Endothelial cell (in vitro differentiated cells): Measurements from ENCODE around the gene ADGB. TPM values are rescaled to one million over a fixed set of nuclear protein-coding genes. Genes with fewer than 3 reads are reported as not detected.
"Not testable (repeated sequence)": the region's sequence is repeated elsewhere in the genome, so short reads cannot be mapped to it uniquely, and the experiment has no call there.

Experiments
- DNase-seq: peaks from one replicate; pipeline ENCODE4 v3.0.0; 2021; ENCODE audit warnings: low spot score
- H3K27ac Mint-ChIP-seq: one replicate; pipeline ENCODE4 v1.8.0; 2021; ENCODE audit warnings: mixed read lengths, inconsistent platforms; ENCODE audit not compliant: unreplicated experiment
- H3K27me3 Mint-ChIP-seq: one replicate; pipeline ENCODE4 v1.8.0; 2021; ENCODE audit warnings: mild to moderate bottlenecking, moderate library complexity, mixed read lengths, inconsistent platforms; ENCODE audit not compliant: unreplicated experiment
- H3K36me3 Mint-ChIP-seq: one replicate; pipeline ENCODE4 v1.8.0; 2021; ENCODE audit warnings: mild to moderate bottlenecking, low read depth, mixed read lengths, inconsistent platforms; ENCODE audit not compliant: unreplicated experiment
- H3K4me1 Mint-ChIP-seq: one replicate; pipeline ENCODE4 v1.8.0; 2021; ENCODE audit warnings: mild to moderate bottlenecking, mixed read lengths, inconsistent platforms; ENCODE audit not compliant: unreplicated experiment
- H3K4me3 Mint-ChIP-seq: one replicate; pipeline ENCODE4 v1.8.0; 2021; ENCODE audit warnings: mild to moderate bottlenecking, mixed read lengths, inconsistent platforms; ENCODE audit not compliant: unreplicated experiment
- H3K9me3 Mint-ChIP-seq: one replicate; pipeline ENCODE4 v1.8.0; 2021; ENCODE audit warnings: mixed read lengths, inconsistent platforms; ENCODE audit not compliant: unreplicated experiment
- total RNA-seq: library from RNA; stranded (reverse); fragmentation: NEBNext Ultra II Directional; extraction: Animal tissue kit (Norgen Biotek cat#: 25700); gene quantifications from one replicate; pipeline ENCODE4 v1.2.1, GENCODE V29; 2021; ENCODE audit not compliant: unreplicated experiment
- TF ChIP-seq, protein P1 (sequence below): fragments of 200-600 bp; sonication (generic); IDR thresholded peaks from one replicate; pipeline ENCODE4 v1.5.0; 2021; ENCODE audit warnings: antibody characterized with exemption; ENCODE audit not compliant: unreplicated experiment

The ADGB gene
- total RNA-seq, 1 donor from 2014 or later: not detected

DNA sequence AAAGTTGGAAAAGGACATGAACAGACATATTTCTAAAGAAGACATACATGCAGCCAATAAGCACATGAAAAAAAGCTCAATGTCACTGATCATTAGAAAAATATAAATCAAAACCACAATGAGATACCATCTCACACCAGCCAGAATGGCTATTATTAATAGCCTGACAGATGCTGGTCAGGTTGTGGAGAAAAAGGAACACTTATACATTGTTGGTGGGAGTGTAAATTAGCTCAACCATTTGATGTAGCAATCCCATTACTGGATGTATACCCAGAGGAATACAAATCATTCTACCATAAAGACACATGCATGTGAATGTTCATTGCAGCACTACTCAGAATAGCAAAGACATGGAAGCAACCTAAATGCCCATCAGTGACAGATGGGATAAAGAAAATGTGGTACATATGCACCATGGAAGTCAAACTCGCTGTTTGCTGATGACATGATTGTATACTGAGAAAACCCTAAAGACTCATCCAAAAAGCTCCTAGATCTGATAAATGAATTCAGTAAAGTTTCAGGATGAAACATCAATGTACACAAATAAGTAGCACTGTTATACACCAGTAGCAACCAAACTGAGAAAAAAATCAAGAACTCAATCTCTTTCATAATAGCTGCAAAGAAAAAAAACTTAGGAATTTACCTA lies 196.8 kb downstream of the ADGB start:
- no peak overlapping the region for H3K4me3 Mint-ChIP-seq

DNA sequence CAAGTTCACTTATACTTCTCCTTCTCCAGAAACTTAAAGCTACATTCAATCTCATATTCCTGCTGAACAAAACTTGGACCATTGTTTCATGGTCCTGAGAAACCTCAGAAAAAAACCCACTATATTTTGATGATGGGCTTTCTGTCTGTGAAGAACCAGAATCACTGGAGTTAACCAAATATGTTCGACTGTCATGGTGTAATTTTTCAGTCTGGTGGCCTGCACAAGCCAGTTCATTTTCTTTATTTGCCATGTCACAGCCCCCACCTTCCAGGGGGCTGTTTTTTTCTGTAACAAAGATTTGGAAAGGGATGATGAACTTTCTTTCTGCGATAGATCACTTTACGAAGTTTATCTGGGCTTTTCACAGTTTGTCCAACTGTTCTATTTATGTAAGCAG lies 204.4 kb downstream of the ADGB start:
- H3K9me3 Mint-ChIP-seq, H3K4me3 Mint-ChIP-seq, H3K27ac Mint-ChIP-seq, H3K4me1 Mint-ChIP-seq, H3K27me3 Mint-ChIP-seq, H3K36me3 Mint-ChIP-seq, DNase-seq: not testable (repeated sequence)

More for the DNA sequence above, 196.8 kb downstream of the ADGB start:
- peaks cover 2% of the 10 kb centered on the region for H3K27me3 Mint-ChIP-seq
- H3K36me3 Mint-ChIP-seq: peaks cover 9% of the 10 kb centered on the region
- TF ChIP-seq, protein P1, sequence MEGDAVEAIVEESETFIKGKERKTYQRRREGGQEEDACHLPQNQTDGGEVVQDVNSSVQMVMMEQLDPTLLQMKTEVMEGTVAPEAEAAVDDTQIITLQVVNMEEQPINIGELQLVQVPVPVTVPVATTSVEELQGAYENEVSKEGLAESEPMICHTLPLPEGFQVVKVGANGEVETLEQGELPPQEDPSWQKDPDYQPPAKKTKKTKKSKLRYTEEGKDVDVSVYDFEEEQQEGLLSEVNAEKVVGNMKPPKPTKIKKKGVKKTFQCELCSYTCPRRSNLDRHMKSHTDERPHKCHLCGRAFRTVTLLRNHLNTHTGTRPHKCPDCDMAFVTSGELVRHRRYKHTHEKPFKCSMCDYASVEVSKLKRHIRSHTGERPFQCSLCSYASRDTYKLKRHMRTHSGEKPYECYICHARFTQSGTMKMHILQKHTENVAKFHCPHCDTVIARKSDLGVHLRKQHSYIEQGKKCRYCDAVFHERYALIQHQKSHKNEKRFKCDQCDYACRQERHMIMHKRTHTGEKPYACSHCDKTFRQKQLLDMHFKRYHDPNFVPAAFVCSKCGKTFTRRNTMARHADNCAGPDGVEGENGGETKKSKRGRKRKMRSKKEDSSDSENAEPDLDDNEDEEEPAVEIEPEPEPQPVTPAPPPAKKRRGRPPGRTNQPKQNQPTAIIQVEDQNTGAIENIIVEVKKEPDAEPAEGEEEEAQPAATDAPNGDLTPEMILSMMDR: no peak
- DNase-seq: no peak
- no peak overlapping the region for H3K27ac Mint-ChIP-seq
- peaks cover 5% of the 10 kb centered on the region for H3K9me3 Mint-ChIP-seq
- no peaks in the 10 kb centered on the region for H3K4me1 Mint-ChIP-seq

DNA sequence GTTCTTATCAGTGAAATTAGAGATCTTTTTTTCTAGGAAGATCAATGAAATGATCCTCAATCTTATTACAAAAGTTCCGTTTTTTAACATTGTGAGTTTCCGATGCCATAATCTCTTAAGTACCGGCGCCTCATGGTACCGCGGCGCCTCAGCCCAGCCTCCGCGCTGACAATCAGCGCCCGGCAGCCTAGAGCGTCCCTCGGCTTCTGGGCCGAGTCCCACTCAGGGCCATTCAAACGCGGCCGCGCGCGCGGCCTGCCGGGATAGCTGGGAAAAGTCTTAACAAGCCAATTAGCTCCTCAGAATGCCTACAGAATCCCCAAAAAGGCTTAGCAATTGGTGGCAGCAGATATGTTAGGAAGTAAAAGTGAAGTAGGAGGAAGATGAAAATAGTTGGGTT lies 204.8 kb downstream of the ADGB start:
- TF ChIP-seq, protein P1: no peak
- no peak for DNase-seq
- Mint-ChIP-seq H3K4me1 (peaks cover 4% of the 10 kb centered on the region), H3K36me3 (no peaks in the 10 kb centered on the region), H3K4me3 (no peak overlapping the region), H3K27ac (no peak overlapping the region), H3K27me3 (no peaks in the 10 kb centered on the region), H3K9me3 (no peaks in the 10 kb centered on the region)

DNA sequence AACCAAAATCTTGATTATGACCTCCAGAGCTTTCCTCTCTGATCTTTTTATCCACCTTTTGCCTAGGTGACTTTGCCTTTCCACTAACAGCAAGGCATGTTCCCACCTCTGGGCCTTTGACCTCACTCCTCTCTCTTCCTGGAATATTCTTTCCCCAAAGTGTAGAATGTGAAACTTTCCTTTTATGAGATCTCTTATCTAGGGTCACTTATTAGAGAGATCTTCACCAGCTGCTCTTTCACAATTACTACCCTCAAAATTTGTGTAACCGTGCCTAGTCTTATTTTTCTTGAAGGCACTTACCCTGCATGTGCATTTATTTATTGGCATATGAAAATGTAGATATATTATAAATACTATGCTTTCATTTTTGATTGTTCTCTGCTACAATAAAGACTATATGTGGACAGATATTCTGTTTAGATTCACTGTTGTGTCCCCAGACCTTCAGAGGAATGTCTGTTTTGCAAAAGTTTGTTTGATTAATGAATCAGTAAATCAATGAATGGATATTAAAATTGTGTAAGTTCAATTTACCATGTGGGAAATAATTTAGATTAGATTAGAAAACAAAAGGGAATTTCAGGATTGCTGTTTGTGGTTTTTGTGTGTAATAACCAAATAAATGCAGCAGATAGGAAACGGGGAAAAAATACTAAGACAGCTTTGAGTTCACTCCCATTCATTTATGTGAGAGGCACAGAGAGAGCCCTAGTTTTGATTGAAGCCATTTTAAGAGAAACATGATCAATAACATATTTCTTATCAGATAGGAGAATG lies 207.0 kb downstream of the ADGB start:
- TF ChIP-seq, protein P1: no peak
- peaks cover 4% of the 10 kb centered on the region for H3K4me1 Mint-ChIP-seq
- no peaks in the 10 kb centered on the region for H3K9me3 Mint-ChIP-seq
- no peak overlapping the region for H3K27ac Mint-ChIP-seq
- no peak for DNase-seq
- no peak overlapping the region for H3K4me3 Mint-ChIP-seq
- no peaks in the 10 kb centered on the region for H3K36me3 Mint-ChIP-seq
- H3K27me3 Mint-ChIP-seq: no peaks in the 10 kb centered on the region

DNA sequence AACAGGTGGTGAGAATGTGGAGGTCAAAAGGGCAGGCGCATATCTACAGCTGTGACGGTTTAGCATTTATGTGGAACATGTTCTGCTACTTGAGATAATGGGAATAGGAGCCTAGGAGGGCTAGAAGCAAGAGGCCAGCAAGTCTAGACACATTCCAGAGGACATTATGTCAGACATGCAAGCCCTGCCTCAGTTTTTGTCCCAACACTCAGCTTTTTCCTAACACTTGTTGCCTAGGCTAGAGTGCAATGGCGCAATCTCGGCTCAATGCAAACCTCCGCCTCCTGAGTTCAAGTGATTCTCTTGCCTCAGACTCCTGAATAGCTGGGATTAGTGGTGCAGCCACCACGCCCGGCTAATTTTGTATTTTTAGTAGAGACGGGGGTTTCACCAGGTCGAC lies 210.2 kb downstream of the ADGB start:
- H3K27me3 Mint-ChIP-seq, H3K36me3 Mint-ChIP-seq, H3K9me3 Mint-ChIP-seq: not testable (repeated sequence)

DNA sequence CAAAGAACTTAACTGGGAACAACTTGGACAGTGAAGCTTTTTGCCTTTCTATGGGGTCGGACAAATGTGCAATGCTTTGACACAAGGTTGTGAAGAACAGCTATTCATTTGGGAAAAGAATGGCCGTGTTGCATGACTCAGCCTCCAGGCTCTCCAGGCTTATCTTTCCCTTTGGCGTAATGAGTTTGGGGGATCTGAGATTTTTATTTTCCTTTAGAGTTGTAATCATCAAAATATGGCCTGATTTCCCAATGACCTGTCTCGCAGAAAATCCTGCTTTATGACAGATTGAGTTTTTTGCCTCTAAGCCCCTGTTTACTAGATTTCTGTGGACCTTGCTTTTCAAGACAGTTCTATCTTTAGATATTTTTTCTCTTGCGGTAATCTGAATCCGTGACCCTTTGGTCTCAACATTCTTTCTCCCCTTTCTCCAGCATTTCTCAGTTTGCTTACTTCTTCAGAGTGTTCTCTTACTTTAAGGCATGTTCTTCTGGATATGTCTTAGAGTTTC lies 214.1 kb downstream of the ADGB start:
- H3K27me3 Mint-ChIP-seq, H3K4me1 Mint-ChIP-seq, H3K27ac Mint-ChIP-seq, H3K9me3 Mint-ChIP-seq, DNase-seq, H3K36me3 Mint-ChIP-seq, H3K4me3 Mint-ChIP-seq: not testable (repeated sequence)

More for the DNA sequence above, 210.2 kb downstream of the ADGB start:
- DNase-seq, H3K27ac Mint-ChIP-seq, H3K4me1 Mint-ChIP-seq, H3K4me3 Mint-ChIP-seq: not testable (repeated sequence)
